Fibroblast of skin of abdomen (primary cell): ENCODE results near the gene CROT. TPM values are rescaled to one million over a fixed set of nuclear protein-coding genes. Genes with fewer than 3 reads are reported as not detected.
"Not testable (repeated sequence)": the region's sequence is repeated elsewhere in the genome, so short reads cannot be mapped to it uniquely, and the experiment has no call there.

Experiments used
- DNase-seq: peaks from one replicate; pipeline ENCODE4 v3.0.0-alpha.2; 2013
- polyA plus RNA-seq, 2 experiments: library from polyadenylated mRNA; unstranded; fragments of 120-200 nt; gene quantifications; one replicate each; pipeline ENCODE4 v1.2.1, GENCODE V29; 2013; ENCODE audit not compliant: insufficient read length in 2 of 2

Gene CROT, protein sequence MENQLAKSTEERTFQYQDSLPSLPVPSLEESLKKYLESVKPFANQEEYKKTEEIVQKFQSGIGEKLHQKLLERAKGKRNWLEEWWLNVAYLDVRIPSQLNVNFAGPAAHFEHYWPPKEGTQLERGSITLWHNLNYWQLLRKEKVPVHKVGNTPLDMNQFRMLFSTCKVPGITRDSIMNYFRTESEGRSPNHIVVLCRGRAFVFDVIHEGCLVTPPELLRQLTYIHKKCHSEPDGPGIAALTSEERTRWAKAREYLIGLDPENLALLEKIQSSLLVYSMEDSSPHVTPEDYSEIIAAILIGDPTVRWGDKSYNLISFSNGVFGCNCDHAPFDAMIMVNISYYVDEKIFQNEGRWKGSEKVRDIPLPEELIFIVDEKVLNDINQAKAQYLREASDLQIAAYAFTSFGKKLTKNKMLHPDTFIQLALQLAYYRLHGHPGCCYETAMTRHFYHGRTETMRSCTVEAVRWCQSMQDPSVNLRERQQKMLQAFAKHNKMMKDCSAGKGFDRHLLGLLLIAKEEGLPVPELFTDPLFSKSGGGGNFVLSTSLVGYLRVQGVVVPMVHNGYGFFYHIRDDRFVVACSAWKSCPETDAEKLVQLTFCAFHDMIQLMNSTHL
- 11.3 TPM for polyA plus RNA-seq (2013, experiment 1 of 2; ENCODE audit: insufficient read length)
- polyA plus RNA-seq (2013, experiment 2 of 2; ENCODE audit: insufficient read length): 10.4 TPM

DNA sequence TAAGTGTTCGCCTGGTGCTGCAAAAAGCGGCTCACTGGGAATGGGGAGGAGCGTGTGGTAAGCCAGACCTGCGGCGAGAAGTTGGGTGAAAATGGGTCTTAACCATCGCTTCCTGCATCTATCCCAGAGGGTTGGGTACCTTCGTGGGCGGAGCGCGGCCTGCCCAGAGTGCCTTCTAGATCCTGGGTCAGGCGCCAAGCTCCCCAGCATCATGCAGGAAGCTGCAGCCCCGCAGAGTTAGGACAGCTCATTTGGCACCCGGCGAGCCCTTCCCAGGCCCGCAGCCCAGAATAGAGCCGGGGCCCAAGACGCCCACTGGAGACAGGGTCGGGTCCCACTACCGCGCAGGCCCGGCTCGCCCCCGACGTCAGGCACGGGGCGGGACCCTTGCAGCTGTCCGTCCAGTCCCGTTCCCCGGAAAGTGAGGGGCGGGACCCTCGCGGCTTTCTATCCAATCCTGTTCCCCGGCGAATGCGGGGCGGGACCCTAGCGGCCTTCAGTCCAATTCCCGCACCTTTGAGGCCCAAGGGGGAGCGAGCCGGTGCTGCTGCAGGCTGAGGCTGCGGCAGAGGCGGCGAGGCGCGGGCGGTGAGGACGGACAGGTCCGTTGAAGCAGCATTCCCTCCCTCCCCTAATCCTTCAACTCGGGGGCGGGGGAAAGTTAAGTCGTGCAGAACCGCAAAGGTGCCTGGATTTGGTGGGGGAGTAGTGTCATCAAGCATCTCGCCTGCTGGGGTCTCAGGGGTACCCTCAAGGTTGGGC, at the start of gene CROT:
Gene CROT (plus strand): TSS at position 499 of the 762 bp plus-strand sequence. CDS start 3,405 bp downstream, outside the sequence.
- peak; percentile 93 for DNase-seq

DNA sequence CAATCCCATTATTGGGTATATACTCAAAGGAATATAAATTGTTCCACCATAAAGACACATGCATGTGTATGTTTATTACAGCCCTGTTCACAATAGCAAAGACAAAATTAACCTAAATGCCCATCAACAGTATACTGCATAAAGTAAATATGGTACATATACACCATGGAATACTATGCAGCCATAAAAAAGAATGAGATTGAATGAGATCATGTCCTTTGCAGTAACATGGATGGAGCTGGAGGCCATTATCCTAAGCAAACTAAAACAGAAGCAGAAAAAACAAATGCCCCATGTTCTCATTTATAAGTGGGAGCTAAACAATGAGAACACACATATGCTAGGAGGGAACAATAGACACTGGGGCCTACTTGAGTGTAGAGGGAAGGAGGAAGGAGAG, 44.7 kb upstream of the CROT start:
- no peak for DNase-seq

DNA sequence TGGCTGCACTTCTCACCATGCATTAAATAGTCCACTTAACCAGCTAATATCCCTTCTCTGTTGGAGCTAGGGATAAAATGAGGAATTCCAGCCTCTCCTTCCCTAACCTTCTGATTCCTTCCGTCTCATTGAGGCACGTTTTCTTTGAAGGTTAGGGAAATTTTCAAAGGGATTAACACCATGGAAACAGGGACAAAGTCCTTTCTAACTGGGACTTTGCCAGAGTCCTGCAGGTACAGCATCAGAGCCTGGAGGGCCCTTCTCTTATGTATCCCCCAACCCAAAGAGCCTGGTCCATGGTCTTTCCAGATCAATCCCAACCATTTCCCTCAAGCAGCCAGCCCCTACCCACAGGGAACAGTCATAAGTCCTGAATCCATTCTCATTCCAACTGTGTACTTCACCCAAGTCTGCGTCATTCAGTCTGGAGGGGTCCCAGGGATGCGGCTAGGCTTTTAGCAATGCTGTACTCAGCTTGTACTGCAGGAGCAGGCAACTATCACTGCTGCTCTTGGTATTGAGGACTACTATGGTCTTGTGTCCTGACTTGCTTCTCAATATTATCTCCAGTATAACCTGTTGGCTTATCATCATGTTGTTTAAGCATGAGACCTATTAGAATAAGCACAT, 34.6 kb upstream of the CROT start:
- peak; percentile 9 for DNase-seq

DNA sequence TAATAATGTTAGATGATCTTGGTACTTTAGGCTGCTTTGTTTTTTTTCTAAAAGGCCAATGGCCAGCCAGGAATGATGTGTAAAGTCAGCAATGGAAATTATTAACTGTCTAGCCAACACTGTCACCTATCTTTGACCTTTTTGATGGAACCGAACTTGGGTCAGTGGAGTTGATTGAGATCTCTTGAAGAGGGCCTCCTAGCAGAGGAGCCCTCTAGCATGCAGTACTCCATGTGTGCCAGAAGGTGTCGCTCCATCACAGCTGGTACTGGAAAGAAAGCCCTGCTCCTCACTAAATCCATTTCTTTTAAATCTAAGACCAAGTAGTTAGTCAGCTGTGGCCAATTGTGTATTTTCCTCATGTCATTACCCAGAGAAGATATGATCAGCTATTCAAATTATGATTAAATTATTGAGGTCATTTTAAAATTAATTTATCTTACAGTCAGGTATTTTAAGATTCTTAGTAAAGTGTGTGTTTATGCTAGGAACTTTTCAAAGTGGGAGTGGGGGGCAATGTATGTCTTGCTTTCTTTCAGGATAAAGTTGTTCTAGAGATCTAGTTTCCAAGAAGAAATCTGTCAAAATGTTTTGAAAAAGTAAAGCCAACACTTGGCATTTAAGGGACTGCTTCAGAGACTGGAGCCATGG, 33.1 kb upstream of the CROT start:
- DNase-seq: peak; percentile 55

DNA sequence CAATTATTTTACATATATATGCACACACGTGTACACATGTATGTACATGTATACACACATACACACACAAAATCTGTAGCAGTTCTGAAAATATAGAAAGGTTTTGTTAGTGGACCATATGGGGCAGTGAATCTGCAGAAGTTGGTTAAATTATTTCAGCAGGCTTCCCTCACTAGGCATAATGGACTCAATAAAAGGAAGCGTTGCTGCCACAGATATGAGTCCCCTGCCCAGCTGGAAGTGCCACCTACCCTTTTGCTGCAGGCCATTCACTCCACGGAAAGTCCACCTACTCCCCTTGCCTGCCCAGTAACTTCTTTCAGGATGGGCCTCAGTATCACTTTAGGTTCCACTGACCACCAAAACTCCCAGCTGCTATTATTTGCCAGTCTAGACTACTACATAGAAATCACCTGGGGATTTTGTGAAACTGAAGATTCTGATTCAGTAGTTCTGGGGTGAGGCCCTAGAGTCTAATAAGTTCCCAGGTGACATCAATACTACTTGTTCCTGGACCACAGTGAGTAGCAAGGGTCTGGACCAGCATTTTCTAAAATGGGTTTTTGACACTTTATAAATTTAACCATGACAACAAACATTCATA, 29.3 kb upstream of the CROT start:
- DNase-seq: no peak

DNA sequence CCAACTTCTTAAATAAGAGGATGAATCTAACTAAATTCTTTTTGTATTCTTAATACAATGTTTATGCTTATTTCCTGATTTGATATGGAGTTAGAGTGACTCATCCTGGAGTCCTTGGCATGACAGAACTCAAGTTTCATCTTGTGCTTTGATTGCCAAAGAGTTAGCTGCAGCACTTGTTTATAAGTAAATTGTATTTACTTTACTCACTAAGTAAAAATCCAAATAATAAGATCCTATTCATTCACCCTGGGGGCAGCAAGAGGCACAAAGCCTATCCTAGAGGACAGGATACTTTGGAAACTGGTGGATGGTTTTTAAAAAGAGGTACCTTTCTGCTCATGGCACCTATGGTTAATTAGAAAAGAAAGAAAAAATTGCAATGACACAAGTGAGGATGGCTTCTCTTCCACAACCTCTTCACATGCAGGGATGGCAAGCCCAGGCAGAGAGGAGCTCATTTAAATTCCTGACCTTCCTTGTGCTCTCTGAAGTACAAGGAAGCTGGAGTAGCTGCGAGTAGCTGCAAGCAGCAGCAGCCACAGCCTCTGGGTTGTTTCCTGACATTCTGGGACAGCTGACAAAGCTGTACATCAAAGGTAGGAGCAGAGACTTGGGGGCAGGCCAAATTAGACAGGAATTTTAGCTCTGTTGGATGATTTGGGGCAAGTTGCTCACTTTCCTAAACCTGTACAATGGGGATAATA, 28.5 kb upstream of the CROT start:
- DNase-seq: peak; percentile 62

DNA sequence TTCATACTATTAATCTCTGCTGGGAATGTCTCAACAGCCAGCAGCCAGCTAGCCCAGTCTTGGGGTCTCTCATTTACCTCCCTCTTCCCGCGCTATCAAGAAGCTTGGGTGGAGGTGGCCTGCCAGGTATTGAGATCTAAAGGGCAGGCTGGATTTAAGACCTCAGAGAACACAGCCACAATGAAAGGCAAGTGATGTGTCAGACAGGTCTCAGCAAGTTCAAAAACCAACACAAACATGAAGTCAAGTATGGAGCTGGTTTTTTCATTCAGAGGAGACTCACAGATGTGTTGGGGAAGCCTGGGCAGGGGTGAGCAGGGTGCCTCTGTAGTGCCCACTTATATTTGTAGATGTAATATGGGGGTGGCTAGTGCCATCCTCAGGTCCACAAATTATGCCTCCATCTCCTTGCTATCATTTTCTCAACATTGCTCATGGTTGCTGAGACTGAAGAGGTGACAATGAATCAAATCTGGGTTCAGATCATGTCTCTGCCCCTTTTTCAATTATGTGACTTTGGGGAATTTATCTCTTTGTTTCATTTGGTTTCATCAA, 27.7 kb upstream of the CROT start:
- DNase-seq: no peak

DNA sequence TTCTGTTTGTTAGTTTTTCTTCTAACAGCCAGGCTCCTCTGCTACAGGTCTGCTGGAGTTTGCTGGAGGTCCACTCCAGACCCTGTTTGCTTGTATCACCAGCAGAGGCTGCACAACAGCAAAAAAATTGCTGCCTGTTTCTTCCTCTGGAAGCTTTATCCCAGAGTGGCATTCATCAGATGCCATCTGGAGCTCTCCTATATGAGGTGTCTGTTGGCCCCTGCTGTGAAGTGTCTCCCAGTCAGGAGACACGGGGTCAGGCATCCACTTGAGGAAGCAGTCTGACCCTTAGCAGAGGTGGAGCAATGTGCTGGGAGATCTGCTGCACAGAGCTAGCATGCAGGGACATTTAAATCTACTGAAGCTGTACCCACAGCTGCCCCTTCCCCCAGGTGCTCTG, 26.7 kb upstream of the CROT start:
- DNase-seq: no peak

DNA sequence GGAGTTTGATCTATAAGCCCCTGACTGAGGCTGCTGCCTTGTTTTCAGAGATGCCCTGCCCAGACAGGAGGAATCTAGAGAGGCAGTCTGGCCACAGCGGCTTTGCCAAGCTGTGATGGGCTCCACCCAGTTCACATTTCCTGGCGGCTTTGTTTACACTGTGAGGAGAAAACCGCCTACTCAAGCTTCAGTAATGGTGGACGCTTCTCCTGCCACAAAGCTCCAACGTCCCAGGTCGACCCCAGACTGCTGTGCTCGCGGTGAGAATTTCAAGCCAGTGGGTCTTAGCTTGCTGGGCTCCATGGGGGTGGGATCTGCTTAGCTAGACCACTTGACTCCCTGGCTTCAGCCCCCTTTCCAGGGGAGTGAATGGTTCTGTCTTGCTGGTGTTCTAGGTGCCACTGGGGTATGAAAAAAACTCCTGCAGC, 26.3 kb upstream of the CROT start:
- DNase-seq: not testable (repeated sequence)

DNA sequence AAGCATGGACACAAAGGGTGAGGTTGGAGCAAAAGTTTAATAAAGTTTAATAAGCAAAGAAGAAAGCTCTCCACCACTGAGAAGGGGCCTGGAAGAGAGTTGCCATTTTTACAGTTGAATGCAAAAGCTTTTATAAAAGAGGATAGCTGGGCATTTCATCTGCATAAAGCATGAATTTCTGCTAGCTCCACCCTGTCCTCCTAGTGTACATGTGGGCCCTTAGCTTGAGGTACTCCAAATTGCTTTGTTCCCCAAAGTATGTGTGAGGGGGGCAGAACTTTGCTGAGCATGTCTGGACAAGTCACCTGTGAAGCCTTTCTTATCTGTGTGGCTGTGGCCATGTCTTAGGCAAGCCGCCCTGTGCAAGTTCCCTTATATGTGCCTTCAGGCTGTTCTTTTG, 22.6 kb upstream of the CROT start:
- DNase-seq: no peak

DNA sequence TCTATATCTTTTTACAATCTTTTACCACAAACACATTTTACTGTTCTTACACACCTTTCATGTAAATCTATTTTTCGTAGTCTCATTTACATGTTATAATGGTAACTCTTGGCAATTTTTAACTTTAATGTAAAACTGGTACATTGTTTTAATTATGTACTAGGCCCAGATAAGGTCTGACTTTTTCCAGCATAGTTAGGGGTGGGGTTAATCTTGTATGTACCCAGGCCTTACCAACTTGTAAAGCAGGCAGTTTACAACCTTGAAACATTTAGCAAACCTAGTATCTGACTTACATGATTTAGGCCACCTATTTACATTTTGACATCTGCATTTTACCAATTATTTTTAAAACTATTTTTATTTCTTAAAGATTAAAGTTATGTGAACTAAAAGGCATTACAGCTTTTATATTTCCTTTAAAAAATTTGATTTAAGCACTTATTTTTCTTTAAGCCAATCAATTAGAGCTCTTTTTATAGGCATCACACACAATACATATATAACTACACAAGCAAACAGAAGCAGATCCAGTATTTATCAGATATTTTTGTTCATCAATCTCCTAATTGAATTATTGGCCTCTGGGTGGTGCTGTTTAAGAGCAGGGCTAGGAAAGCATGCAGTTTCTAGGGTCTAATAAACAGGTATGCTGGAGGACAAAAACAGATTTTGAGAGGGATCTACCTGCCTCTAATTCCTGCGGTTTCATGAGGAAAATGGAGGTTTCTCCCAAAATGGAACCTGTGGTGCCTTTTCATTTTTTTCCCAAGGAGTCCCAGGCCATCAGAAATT, 19.7 kb upstream of the CROT start:
- no peak for DNase-seq

DNA sequence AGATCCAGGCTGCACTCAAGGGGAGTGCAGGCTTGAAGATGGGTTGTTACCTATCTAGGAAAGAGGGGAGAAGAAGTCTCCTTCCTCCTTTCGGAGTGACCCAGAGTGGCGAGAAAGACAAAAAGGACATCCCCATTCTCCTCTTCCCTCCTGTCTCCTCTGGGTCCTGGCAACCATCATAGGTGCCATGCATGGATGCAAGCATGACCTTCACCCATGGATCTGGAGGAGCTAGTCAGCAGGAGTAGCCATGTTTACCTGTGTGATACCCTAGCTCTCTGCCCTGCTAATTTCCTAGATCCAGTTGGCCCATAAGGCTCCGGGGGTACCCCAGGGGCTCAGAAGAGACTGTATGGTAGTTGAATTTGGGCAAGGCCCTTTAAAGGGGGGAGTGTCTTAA, 17.2 kb upstream of the CROT start:
- DNase-seq: no peak

DNA sequence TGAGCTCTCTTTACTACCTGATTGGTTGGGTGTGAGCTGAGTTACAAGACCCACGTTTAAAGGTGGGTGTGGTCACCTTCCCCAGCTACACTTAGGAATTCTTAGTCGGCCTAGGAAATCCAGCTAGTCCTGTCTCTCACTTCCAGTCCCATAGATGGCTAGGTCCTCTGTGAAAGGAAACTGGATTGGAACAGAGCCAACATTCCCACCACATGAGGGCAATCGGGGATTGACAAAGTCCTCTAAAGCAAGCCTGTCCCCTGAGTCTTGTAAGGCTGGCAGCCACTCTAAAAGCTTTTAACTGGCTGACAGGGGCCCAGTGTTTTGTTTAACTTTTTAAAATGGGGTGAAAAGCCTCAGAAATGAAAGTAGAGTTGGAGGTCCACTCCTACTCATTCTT, 15.1 kb upstream of the CROT start:
- DNase-seq: no peak

DNA sequence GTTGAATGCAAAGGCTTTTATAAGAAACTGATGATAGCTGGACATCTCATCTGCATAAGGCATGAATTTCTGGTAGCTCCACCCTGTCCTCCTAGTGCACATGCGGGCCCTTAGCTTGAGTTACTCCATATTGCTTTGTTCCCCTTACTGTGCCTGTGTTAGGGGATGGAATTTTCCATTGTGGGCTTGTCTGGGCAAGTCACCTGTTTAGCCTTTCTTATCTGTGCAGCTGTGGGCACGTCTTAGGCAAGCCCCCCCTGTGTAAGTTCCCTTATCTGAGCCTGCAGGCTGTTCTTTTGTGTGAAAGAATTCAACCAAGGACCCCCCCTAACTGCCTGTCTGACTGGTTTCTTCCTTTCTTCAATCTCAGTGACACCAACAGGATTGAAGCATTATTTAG, 14.5 kb upstream of the CROT start:
- DNase-seq: no peak

DNA sequence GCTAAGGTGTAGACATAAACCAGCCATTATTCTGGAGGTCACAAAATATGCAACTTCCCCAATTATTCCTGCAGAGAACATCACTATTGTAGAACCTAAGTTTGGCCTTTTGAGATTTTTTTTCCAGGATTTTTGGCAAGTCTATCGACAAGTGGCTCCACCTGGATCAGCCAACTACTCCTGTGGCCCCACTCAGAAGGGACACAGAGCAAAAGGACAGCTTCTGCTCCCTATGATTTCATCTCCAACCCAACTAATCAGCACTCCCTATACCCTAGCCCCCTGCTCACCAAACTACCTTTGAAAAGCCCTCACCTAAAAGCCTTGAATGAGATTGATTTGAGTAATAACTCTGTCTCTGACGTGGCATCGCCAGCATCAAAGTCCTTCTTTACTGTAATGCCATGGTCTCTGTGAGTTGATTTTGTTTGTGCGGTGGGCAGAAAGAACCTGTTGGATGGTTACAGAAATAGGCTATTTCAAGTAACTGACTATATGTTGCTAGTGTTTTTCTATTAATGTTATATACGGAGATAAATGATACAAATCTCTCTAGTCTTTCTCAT, 13.7 kb upstream of the CROT start:
- no peak for DNase-seq

DNA sequence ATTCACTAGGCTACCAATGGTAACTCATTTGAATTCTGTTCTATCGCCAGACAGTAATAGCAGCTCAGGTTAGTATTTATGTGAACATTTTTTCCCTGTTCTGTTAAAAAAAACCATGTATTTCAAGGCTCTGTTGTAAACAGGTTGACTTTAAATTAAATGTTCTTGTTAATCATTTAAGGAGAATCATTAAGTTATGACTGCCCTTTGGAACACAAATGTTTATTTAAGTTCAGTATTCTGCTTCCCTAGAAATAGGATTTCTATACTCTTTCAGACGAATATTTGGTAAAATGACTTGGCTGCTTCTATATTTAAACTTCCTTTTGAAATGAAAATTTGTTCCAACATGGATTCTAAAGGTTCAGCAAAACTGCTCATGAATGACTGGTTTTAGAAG, 13.1 kb upstream of the CROT start:
- no peak for DNase-seq

DNA sequence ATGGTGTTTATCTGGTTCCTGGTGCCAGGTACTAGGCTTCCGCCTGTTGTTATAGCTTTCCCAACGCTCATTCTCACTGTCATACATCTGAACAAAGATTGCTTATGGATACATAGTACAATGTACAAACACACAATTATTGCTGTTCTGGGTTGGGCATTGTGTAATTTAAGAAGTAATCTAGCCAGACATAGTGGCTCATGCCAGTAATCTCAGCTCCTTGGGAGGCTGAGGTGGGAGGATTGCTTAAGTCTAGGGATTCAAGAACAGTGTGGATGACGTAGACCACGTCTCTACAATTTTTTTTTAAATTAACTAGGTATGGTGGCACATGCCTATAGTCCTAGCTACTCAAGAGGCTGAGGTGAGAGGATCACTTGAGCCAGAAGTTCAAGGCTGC, 9.3 kb upstream of the CROT start:
- no peak for DNase-seq

DNA sequence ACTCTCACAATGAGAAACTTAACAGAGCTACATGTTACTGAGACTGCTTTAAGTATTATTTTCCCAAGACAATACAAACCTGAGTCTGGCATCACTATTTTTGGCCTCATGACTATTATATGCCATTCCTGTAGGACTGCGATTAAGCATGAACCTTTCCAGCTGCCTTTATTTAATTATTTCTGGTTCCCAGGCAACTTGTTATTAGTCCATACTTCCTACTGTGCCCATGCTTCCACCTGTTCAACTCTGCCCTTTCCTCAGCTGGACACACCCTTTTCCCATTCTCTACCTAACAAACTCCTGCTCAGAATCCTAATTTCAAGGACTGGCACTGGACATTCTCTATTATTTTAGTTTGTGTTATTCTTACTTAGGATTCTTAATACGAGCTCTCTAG, 8.1 kb upstream of the CROT start:
- DNase-seq: no peak

DNA sequence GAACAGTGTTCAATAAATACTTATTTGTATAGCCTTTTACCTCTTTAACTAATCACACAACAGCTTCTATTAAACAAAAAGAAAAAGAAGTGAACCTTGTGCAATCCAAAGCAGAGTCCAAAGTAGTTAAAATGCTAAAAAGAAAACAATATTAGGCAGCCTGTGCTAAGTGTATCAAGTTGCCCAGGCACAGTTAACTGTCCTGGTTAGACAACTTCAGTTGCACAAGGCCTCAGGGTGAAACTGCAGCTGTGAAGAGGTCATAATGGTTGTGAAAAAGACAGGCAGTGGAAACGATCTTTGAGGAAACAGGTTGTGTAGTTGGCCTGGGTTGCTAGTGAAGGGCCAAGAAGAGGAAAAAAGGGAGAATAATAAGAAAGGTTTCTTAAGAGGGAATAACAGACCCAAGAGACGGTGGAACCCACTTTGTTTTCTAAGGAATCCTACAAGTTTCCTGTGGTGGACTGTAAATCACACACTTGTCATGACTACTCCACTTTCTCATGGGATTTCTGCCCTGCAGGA, 6.0 kb upstream of the CROT start:
- no peak for DNase-seq
